AG09309 (cell line): Measurements from ENCODE around the gene OXCT1.

Experiments used
- DNase-seq: peaks from one replicate; pipeline ENCODE4 v3.0.0-alpha.2; 2010; ENCODE audit warnings: low read depth
- H3K4me3 ChIP-seq: 2 replicates; pipeline ENCODE4 v1.5.1; 2011; ENCODE audit warnings: mild to moderate bottlenecking, low read depth, low read length, moderate library complexity; ENCODE audit not compliant: control insufficient read depth
- TF ChIP-seq, protein P1 (sequence below): IDR thresholded peaks from 2 replicates; pipeline ENCODE4 v1.5.1; 2011; ENCODE audit warnings: mild to moderate bottlenecking, low read depth, low read length, inconsistent platforms; ENCODE audit not compliant: insufficient read depth, control insufficient read depth; ENCODE audit errors: missing control alignments

The OXCT1 gene

DNA sequence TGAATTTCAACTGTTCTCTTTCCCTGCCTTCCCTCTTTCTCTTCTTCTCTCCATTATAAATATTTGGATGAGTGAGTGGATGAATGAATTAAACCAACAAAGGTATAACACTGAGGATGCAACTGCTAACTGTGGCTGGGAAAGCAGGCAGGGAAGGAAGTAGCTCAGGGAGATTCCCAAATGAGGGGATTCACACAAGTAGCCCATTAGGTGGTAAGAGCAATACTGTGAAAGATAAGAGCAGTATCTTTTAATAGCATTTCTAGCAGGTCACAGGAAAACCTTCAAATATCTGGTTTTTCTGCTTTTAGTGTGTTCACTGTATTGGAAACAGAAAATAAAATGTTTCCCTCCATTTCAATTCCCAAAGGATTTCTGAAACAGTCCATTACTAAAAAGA lies 105.6 kb downstream of the OXCT1 start:
- no peak for DNase-seq
- TF ChIP-seq, protein P1, sequence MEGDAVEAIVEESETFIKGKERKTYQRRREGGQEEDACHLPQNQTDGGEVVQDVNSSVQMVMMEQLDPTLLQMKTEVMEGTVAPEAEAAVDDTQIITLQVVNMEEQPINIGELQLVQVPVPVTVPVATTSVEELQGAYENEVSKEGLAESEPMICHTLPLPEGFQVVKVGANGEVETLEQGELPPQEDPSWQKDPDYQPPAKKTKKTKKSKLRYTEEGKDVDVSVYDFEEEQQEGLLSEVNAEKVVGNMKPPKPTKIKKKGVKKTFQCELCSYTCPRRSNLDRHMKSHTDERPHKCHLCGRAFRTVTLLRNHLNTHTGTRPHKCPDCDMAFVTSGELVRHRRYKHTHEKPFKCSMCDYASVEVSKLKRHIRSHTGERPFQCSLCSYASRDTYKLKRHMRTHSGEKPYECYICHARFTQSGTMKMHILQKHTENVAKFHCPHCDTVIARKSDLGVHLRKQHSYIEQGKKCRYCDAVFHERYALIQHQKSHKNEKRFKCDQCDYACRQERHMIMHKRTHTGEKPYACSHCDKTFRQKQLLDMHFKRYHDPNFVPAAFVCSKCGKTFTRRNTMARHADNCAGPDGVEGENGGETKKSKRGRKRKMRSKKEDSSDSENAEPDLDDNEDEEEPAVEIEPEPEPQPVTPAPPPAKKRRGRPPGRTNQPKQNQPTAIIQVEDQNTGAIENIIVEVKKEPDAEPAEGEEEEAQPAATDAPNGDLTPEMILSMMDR = no peak
- H3K4me3 ChIP-seq = no peak overlapping the region

DNA sequence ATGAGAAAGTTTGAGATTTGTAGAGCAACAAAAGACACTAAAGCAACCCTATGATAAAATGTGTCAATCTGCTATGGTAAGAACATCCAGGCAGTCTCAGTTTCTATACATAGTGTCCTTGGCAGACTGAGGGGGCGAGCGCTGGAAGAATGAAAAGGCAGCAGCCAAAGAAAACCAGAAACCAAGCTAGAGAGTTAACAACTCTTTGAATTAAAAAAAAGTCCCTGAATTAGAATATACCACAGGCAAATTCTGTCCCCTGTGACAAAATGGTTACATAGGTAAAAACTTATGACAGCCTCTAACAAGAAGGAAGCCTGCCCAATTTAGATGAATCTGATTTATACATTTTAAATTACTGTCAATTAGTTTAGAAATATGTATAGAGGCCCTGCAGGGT lies 106.7 kb downstream of the OXCT1 start:
- no peak overlapping the region for H3K4me3 ChIP-seq
- TF ChIP-seq, protein P1 = no peak
- no peak for DNase-seq

DNA sequence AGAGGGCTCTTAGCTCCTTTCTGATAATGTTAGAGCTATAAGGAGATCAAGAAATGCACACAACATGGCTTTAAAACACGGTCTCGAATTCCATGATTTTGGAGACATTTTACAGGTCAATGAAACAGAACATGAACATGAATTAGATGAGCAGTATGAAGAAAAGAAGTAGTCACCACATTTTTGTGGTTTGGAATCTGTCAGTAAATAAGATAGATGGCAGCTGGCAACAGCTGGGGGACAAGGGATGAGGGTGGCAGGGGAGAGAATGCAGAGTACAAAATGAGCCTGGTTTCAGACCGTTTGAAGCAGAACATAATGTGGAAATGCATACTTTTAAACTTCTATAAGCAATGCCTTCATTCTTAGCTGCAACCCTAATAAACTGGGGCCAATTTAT lies 107.1 kb downstream of the OXCT1 start:
- DNase-seq = peak; percentile 21
- TF ChIP-seq, protein P1 = no peak
- H3K4me3 ChIP-seq = no peak overlapping the region

DNA sequence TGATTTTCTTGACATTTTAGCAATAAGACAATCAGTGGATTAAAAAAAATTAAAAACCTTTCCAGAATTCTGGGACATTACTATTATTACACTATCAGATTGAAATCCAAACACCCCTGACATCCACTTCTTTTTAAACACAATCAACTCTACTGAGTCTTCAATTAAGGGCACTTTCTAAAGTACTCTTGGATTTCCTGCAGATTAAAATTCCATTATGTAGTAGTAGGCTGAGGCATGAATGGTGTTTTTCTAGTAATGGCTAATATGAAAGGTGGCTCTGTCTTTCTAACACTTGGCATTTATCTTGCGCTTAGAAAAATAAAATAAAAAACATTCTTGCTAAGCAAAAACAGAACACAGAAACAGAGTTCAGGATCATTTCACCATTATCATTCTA lies 107.8 kb downstream of the OXCT1 start:
- TF ChIP-seq, protein P1 = no peak
- DNase-seq = no peak

DNA sequence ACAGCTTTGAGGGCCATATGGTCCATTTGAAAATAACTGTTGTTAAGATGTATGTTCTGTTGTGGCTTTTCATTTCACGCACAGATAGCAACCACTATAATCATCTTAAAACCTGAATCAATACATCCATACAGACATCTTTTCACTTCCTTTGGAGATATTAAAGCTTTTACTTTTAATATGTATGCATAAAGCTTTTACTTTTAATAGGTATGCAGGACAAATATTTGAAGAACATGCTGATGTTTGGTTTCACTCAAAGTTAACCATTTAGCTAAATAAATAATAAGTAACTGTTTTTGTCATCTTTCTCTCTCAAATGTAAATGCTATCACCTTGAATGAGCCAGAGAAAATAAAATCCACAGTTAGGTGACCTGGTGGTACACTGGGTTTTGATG lies 108.6 kb downstream of the OXCT1 start:
- TF ChIP-seq, protein P1 = no peak

More for the DNA sequence above, 107.8 kb downstream of the OXCT1 start:
- no peak overlapping the region for H3K4me3 ChIP-seq

DNA sequence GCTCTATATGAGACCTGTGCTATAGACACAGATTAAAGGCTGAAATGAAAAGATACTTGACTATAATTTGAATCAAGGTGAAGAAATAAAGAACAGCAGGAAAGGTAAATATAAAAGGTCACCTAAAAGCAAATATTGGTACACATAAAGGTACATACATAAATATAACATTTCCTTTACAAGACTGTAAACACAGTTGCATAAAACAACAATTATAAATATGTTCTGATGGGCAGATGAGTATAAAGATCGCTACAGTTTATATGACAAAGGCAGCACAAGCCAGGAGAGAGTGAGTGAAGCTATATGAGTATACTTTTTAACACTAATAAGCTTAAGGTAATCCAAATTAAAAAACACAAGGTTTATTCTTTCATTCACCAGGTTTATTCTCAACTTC lies 114.5 kb downstream of the OXCT1 start:
- no peak for DNase-seq
- no peak overlapping the region for H3K4me3 ChIP-seq
- TF ChIP-seq, protein P1 = no peak

More for the DNA sequence above, 108.6 kb downstream of the OXCT1 start:
- no peak overlapping the region for H3K4me3 ChIP-seq
- DNase-seq = no peak

DNA sequence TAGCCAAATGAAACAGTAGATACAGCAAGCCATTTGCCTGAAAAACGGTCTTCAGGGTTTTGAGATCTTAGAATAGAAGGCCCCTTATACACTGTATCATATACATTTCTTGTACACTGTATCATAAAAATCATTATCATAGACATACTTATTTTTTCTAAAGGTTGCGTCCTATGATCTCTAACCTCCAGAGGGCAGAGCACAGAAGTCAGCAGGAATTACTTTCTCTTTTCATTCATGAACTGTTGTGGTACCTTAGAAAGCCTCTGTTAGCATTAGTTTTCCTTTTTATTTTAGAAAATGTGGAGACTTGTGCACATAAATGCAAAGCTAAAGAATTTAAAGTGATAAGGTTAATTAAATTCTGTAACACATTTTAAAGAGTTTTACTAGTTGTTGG lies 115.4 kb downstream of the OXCT1 start:
- H3K4me3 ChIP-seq = no peak overlapping the region
- DNase-seq = no peak
- TF ChIP-seq, protein P1 = peak; percentile 19
